H1 (cell line): ENCODE data around the gene CAPN8. TPM values are rescaled to one million over a fixed set of nuclear protein-coding genes. Genes with fewer than 3 reads are reported as not detected.

ENCODE experiments used
- CTCF ChIA-PET: fragments of 300-600 bp; sonication (Branson Sonifier 250); formaldehyde crosslinking; loops from one replicate; lab custom pipeline; 2021; ENCODE audit not compliant: partially characterized antibody; lab: Charles Lee
- POLR2A ChIA-PET: fragments of 300-600 bp; sonication (Branson Sonifier 250); formaldehyde crosslinking; loops from one replicate; lab custom pipeline; 2021; ENCODE audit warnings: inconsistent platforms; ENCODE audit not compliant: partially characterized antibody; lab: Charles Lee
- DNase-seq, 2 experiments: peaks; one replicate each; pipeline versions ENCODE4 v3.0.0 to v3.0.0-alpha.2; 2010 to 2022; ENCODE audit warnings: low spot score in 2 of 2, low read depth in 1 of 2, mixed read lengths in 1 of 2
- FAIRE-seq: peaks from 2 replicates; lab custom pipeline; 2011; peaks lifted over from hg19 to GRCh38; lab: Jason Lieb, UNC
- H2AFZ ChIP-seq: 2 replicates; pipeline ENCODE4 v1.8.1; 2012; ENCODE audit warnings: low read length, inconsistent platforms
- H2AK5ac ChIP-seq: 2 replicates; pipeline ENCODE4 v1.6.1; 2013; ENCODE audit warnings: low read depth, low read length
- H2BK120ac ChIP-seq: replicated peaks from 2 replicates; pipeline ENCODE3; 2013; ENCODE audit warnings: low read depth, low read length, inconsistent platforms
- H2BK12ac ChIP-seq: 2 replicates; pipeline ENCODE4 v1.6.1; 2013; ENCODE audit warnings: low read depth, low read length
- H2BK15ac ChIP-seq: 2 replicates; pipeline ENCODE4 v1.6.1; 2013; ENCODE audit warnings: low read length
- H2BK20ac ChIP-seq: 2 replicates; pipeline ENCODE4 v1.6.1; 2013; ENCODE audit warnings: low read length
- H2BK5ac ChIP-seq: 2 replicates; pipeline ENCODE4 v1.6.1; 2013; ENCODE audit warnings: low read depth, low read length
- H3K14ac ChIP-seq: 2 replicates; pipeline ENCODE4 v1.6.1; 2013; ENCODE audit warnings: inconsistent platforms; ENCODE audit not compliant: insufficient read length
- H3K18ac ChIP-seq: 2 replicates; pipeline ENCODE4 v1.6.1; 2013; ENCODE audit warnings: low read length; ENCODE audit errors: extremely low read depth
- H3K23ac ChIP-seq: 2 replicates; pipeline ENCODE4 v1.6.1; 2013; ENCODE audit warnings: inconsistent platforms; ENCODE audit not compliant: insufficient read length
- H3K23me2 ChIP-seq: 2 replicates; pipeline ENCODE4 v1.6.1; 2013; ENCODE audit warnings: low read depth, low read length
- H3K27ac ChIP-seq: 2 replicates; pipeline ENCODE4 v1.6.1; 2011; ENCODE audit warnings: low read depth, low read length, inconsistent platforms
- H3K27me3 ChIP-seq, 4 experiments: replicated peaks in 1 of 4; 1 replicate in 1 of 4; 2 replicates in 3 of 4; pipeline versions ENCODE4 v1.6.1 to v1.8.1; 2011 to 2013; ENCODE audit warnings: low read length in 3 of 4, mild to moderate bottlenecking in 3 of 4, inconsistent platforms in 2 of 4, mixed read lengths in 2 of 4, moderate library complexity in 1 of 4; ENCODE audit not compliant: control insufficient read depth in 3 of 4, insufficient read depth in 3 of 4; ENCODE audit errors: extremely low read depth in 1 of 4
- H3K36me3 ChIP-seq, 4 experiments: 2 replicates each; pipeline versions ENCODE4 v1.6.1 to v1.8.1; 2011 to 2013; ENCODE audit warnings: mild to moderate bottlenecking in 4 of 4, low read length in 3 of 4, moderate library complexity in 2 of 4, control low read depth in 1 of 4, inconsistent platforms in 1 of 4; ENCODE audit not compliant: insufficient read depth in 4 of 4, control insufficient read depth in 2 of 4
- H3K4ac ChIP-seq: replicated peaks from 2 replicates; pipeline ENCODE3; 2013; ENCODE audit warnings: low read length, low read depth, mixed read lengths, inconsistent platforms; ENCODE audit not compliant: insufficient read length
- H3K4me1 ChIP-seq, 4 experiments: replicated peaks in 1 of 4; 1 replicate in 1 of 4; 2 replicates in 3 of 4; pipeline versions ENCODE4 v1.6.1 to v1.8.1; 2011 to 2013; ENCODE audit warnings: low read length in 3 of 4, inconsistent platforms in 2 of 4, mixed read lengths in 1 of 4; ENCODE audit not compliant: insufficient read depth in 4 of 4, control insufficient read depth in 3 of 4
- H3K4me2 ChIP-seq, 2 experiments: 2 replicates each; pipeline versions ENCODE4 v1.6.1 to v1.8.1; 2011 to 2013; ENCODE audit warnings: low read depth in 2 of 2, low read length in 2 of 2, control low read depth in 1 of 2, inconsistent platforms in 1 of 2, mild to moderate bottlenecking in 1 of 2; ENCODE audit not compliant: insufficient read depth in 1 of 2
- H3K4me3 ChIP-seq, 4 experiments: fragments of 200-600, 300-600 bp in 1 of 4; sonication (generic), shearing (Covaris generic), sonication (Bioruptor Twin) in 1 of 4; 2 replicates each; pipeline versions ENCODE4 v1.5.1 to v1.8.1; 2011 to 2016; ENCODE audit warnings: low read length in 4 of 4, low read depth in 3 of 4, control low read depth in 2 of 4, inconsistent platforms in 2 of 4, mild to moderate bottlenecking in 2 of 4, mixed read lengths in 1 of 4, moderate library complexity in 1 of 4; ENCODE audit not compliant: insufficient read depth in 2 of 4; ENCODE audit errors: extremely low read depth in 1 of 4
- H3K56ac ChIP-seq: replicated peaks from 2 replicates; pipeline ENCODE3; 2013; ENCODE audit warnings: low read depth, mild to moderate bottlenecking, mixed read lengths, low read length, inconsistent platforms; ENCODE audit not compliant: insufficient read length
- H3K79me1 ChIP-seq: 2 replicates; pipeline ENCODE4 v1.6.1; 2013; ENCODE audit warnings: low read depth, low read length, control low read depth
- H3K79me2 ChIP-seq, 2 experiments: 2 replicates each; pipeline versions ENCODE4 v1.6.1 to v1.8.1; 2012 to 2013; ENCODE audit warnings: low read length in 2 of 2, mild to moderate bottlenecking in 2 of 2, inconsistent platforms in 1 of 2; ENCODE audit not compliant: insufficient read depth in 2 of 2, control insufficient read depth in 1 of 2
- H3K9ac ChIP-seq, 4 experiments: replicated peaks in 1 of 4; 1 replicate in 1 of 4; 2 replicates in 3 of 4; pipeline versions ENCODE4 v1.6.1 to v1.8.1; 2011 to 2013; ENCODE audit warnings: low read depth in 3 of 4, low read length in 3 of 4, control low read depth in 2 of 4, mild to moderate bottlenecking in 2 of 4, moderate library complexity in 2 of 4, inconsistent platforms in 1 of 4; ENCODE audit errors: extremely low read depth in 1 of 4
- H3K9me3 ChIP-seq, 2 experiments: 2 replicates each; pipeline versions ENCODE4 v1.6.1 to v1.8.1; 2012 to 2013; ENCODE audit warnings: mild to moderate bottlenecking in 2 of 2, moderate library complexity in 2 of 2, control low read depth in 1 of 2, inconsistent platforms in 1 of 2, low read depth in 1 of 2, low read length in 1 of 2, mixed read lengths in 1 of 2; ENCODE audit not compliant: insufficient read depth in 2 of 2
- H4K20me1 ChIP-seq, 2 experiments: replicated peaks in 1 of 2; 2 replicates each; pipeline versions ENCODE3 to v1.8.1; 2011 to 2013; ENCODE audit warnings: inconsistent platforms in 2 of 2, low read length in 2 of 2, mild to moderate bottlenecking in 1 of 2; ENCODE audit not compliant: insufficient read depth in 2 of 2, control insufficient read depth in 1 of 2
- H4K5ac ChIP-seq: 2 replicates; pipeline ENCODE4 v1.6.1; 2013; ENCODE audit warnings: low read length, low read depth, mixed read lengths, inconsistent platforms; ENCODE audit not compliant: insufficient read length
- H4K8ac ChIP-seq: 2 replicates; pipeline ENCODE4 v1.8.0; 2013; ENCODE audit warnings: mild to moderate bottlenecking, moderate library complexity, low read length, inconsistent platforms; ENCODE audit not compliant: insufficient read depth; ENCODE audit errors: extremely low read depth
- H4K91ac ChIP-seq: replicated peaks from 2 replicates; pipeline ENCODE3; 2013; ENCODE audit warnings: low read length, mixed read lengths, inconsistent platforms; ENCODE audit not compliant: insufficient read length
- BACH1 ChIP-seq: IDR thresholded peaks from 2 replicates; pipeline ENCODE4 v1.6.1; 2012; ENCODE audit warnings: low read length, improper control_type of control experiment
- BCL11A ChIP-seq, 2 experiments: IDR thresholded peaks; one replicate each; pipeline ENCODE4 v1.6.1; 2011; ENCODE audit warnings: low read depth in 2 of 2, low read length in 2 of 2, mild to moderate bottlenecking in 2 of 2
- CHD1 ChIP-seq: IDR thresholded peaks from 2 replicates; pipeline ENCODE4 v1.6.1; 2012; ENCODE audit warnings: low read depth, low read length, improper control_type of control experiment
- EGR1 ChIP-seq: IDR thresholded peaks from 2 replicates; pipeline ENCODE4 v1.6.1; 2011; ENCODE audit warnings: low read depth, low read length, borderline replicate concordance
- HDAC6 ChIP-seq: IDR thresholded peaks from one replicate; pipeline ENCODE4 v1.7.1; 2012; ENCODE audit warnings: low read depth, mild to moderate bottlenecking, inconsistent platforms, low read length, moderate library complexity
- KDM4A ChIP-seq: IDR thresholded peaks from one replicate; pipeline ENCODE4 v1.7.1; 2012; ENCODE audit warnings: low read depth, mild to moderate bottlenecking, moderate library complexity, low read length, inconsistent platforms; ENCODE audit not compliant: severe bottlenecking
- NRF1 ChIP-seq: IDR thresholded peaks from 2 replicates; pipeline ENCODE4 v1.6.1; 2011; ENCODE audit warnings: mild to moderate bottlenecking, low read depth, low read length, improper control_type of control experiment
- RNF2 ChIP-seq: fragments of 200-900, 300-1000 bp; sonication (generic); IDR thresholded peaks from 2 replicates; pipeline ENCODE4 v1.7.1; 2016; ENCODE audit warnings: borderline replicate concordance, low read depth, mild to moderate bottlenecking, antibody characterized with exemption, low read length; ENCODE audit not compliant: poor library complexity, severe bottlenecking; ENCODE audit errors: missing control alignments
- RXRA ChIP-seq: IDR thresholded peaks from 2 replicates; pipeline ENCODE4 v1.6.1; 2011; ENCODE audit warnings: low read depth, mild to moderate bottlenecking, low read length, moderate library complexity; ENCODE audit not compliant: insufficient read depth
- SP4 ChIP-seq: IDR thresholded peaks from 2 replicates; pipeline ENCODE4 v1.6.1; 2012; ENCODE audit warnings: low read length, inconsistent platforms
- TEAD4 ChIP-seq: IDR thresholded peaks from 2 replicates; pipeline ENCODE4 v1.6.1; 2012; ENCODE audit warnings: low read depth, low read length, inconsistent platforms, mixed read lengths
- ZNF274 ChIP-seq: IDR thresholded peaks from 2 replicates; pipeline ENCODE4 v1.7.0; 2012; ENCODE audit warnings: low read length, borderline replicate concordance; ENCODE audit errors: extremely low read depth
- WGBS, 2 experiments: shearing (Covaris generic) in 1 of 2; methylation state at CpG; one replicate each; pipeline versions ENCODE4 v1.1.6 to v1.1.7; 2013 to 2015; ENCODE audit warnings: low lambda C conversion rate in 2 of 2, mixed read lengths in 2 of 2, inconsistent platforms in 1 of 2, low coverage in 1 of 2, missing lambda C conversion rate in 1 of 2; ENCODE audit not compliant: insufficient replicate concordance in 2 of 2, insufficient coverage in 1 of 2, insufficient read length in 1 of 2; ENCODE audit errors: extremely low coverage in 1 of 2, missing lambda C conversion rate in 1 of 2; 5-methylcytosine and 5-hydroxymethylcytosine counted together
- polyA plus RNA-seq, 7 experiments: library from polyadenylated mRNA; depleted of rRNA in 3 of 7; stranded (reverse) in 5 of 7; unstranded in 2 of 7; fragments of >200 nt in 5 of 7; fragments of 200-250 nt in 2 of 7; gene quantifications; 1 replicate in 5 of 7; 2 replicates in 1 of 7; 4 replicates in 1 of 7; pipeline versions ENCODE4 v1.2.1 to v1.2.3, GENCODE V29; 2011 to 2013; ENCODE audit warnings: missing spikeins in 2 of 7, mixed read lengths in 2 of 7
- total RNA-seq: library from RNA; stranded (reverse); fragmentation: NEBNext Ultra II Directional; extraction: Animal tissue kit (Norgen Biotek cat#: 25700); gene quantifications from 2 replicates; pipeline ENCODE4 v1.2.1, GENCODE V29; 2021
- TF ChIP-seq, protein P1 (sequence below): IDR thresholded peaks from 2 replicates; pipeline ENCODE4 v1.6.1; 2012; ENCODE audit warnings: low read length, inconsistent platforms

The CAPN8 gene
- total and polyA plus RNA-seq, 2 of the 8 experiments (the other 6 are each of a cell fraction or from before 2014, with no cell fraction given): 0.20 to 0.26 TPM

DNA sequence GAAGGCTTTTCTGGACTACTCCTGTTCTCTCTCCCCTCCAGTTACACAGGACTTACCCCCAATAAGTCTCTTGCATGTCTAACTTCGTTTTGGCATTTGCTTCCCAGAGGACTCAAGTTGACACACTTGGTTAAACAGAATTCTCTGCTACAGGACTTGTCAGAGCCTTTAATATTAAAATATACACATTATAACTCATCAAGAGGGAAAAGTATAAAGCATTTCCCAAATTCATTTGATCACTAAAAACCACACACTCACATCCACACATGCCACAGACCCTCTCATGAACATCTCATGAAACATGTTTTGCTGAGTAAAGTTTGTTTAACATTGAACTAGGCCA, 38.1 kb upstream of the CAPN8 start:
- H2BK12ac ChIP-seq: no peak overlapping the region
- no peaks in the 10 kb centered on the region for H3K79me1 ChIP-seq
- no peak overlapping the region for H3K27ac ChIP-seq
- H3K27me3 ChIP-seq: no peaks in the 10 kb centered on the region
- no peak overlapping the region for H3K56ac ChIP-seq
- no peak overlapping the region for H4K5ac ChIP-seq
- 59% methylated on average over 1 of the region's 1 CpG; no CpG with 5 or more reads in 1 of the 2 experiments for WGBS, 2 experiments
- no peak overlapping the region for H3K14ac ChIP-seq
- no peaks in the 10 kb centered on the region for H3K9me3 ChIP-seq
- no peak overlapping the region for H2AFZ ChIP-seq
- H4K20me1 ChIP-seq: no peaks in the 10 kb centered on the region
- no peak overlapping the region for H2BK5ac ChIP-seq
- no peak overlapping the region for H2BK15ac ChIP-seq
- no peak overlapping the region for H3K9ac ChIP-seq
- CTCF ChIA-PET: interaction anchor here (5.6 kb wide), 1 partner anchor 8 kb away, joined by 28 read pairs; no protein-coding TSS in a partner anchor
- H3K4ac ChIP-seq: no peak overlapping the region
- no peak overlapping the region for H2BK120ac ChIP-seq
- no peak overlapping the region for H4K8ac ChIP-seq
- no peaks in the 10 kb centered on the region for H3K79me2 ChIP-seq
- DNase-seq: no peak
- H2BK20ac ChIP-seq: no peak overlapping the region
- no peak overlapping the region for H3K4me2 ChIP-seq
- FAIRE-seq: no peak
- H3K18ac ChIP-seq: no peak overlapping the region
- H3K36me3 ChIP-seq: no peaks in the 10 kb centered on the region
- H3K4me1 ChIP-seq: peaks cover 0 to 3% (median 1%) of the 10 kb centered on the region in 4 experiments; a peak in 4 of 7 replicates
- no peaks in the 10 kb centered on the region for H3K23me2 ChIP-seq
- no peak overlapping the region for H3K23ac ChIP-seq
- no peak overlapping the region for H2AK5ac ChIP-seq
- H4K91ac ChIP-seq: no peak overlapping the region
- H3K4me3 ChIP-seq: no peak overlapping the region
- POLR2A ChIA-PET: no interaction called here
- TF ChIP-seq EGR1: no peak
- no peak for TF ChIP-seq NRF1
- TF ChIP-seq RNF2: no peak
- no peak for TF ChIP-seq RXRA
- no peak for TF ChIP-seq BCL11A (IDR thresholded peaks at IDR 0.05; ENCODE audit: low read depth in 2 of 2, low read length in 2 of 2)
- no peak for TF ChIP-seq BACH1
- TF ChIP-seq, protein P1, sequence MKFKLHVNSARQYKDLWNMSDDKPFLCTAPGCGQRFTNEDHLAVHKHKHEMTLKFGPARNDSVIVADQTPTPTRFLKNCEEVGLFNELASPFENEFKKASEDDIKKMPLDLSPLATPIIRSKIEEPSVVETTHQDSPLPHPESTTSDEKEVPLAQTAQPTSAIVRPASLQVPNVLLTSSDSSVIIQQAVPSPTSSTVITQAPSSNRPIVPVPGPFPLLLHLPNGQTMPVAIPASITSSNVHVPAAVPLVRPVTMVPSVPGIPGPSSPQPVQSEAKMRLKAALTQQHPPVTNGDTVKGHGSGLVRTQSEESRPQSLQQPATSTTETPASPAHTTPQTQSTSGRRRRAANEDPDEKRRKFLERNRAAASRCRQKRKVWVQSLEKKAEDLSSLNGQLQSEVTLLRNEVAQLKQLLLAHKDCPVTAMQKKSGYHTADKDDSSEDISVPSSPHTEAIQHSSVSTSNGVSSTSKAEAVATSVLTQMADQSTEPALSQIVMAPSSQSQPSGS: no peak
- no peak for TF ChIP-seq ZNF274
- no peak for TF ChIP-seq HDAC6
- TF ChIP-seq TEAD4: no peak
- no peak for TF ChIP-seq SP4
- TF ChIP-seq CHD1: no peak
- no peak for TF ChIP-seq KDM4A
